ENCODE results near the gene LIN7A. TPM values are rescaled to one million over a fixed set of nuclear protein-coding genes. Genes with fewer than 3 reads are reported as not detected.
"Not testable (repeated sequence)": the region's sequence is repeated elsewhere in the genome, so short reads cannot be mapped to it uniquely, and the experiment has no call there.

Gene LIN7A
- total RNA-seq, 2 donors from 2014 or later, result 0.41 to 5.8 TPM

GRCh38 chr12:80798281-80798680 lies 139.5 kb downstream of the LIN7A start:
- Histone ChIP-seq H3K27ac (no peak overlapping the region), H3K27me3 (replicated peaks; ENCODE audit: insufficient read depth) (no peaks in the 10 kb centered on the region), H3K36me3 (no peaks in the 10 kb centered on the region), H3K4me3 (no peak overlapping the region), H3K9me3 (no peaks in the 10 kb centered on the region), H3K4me1 (ENCODE audit: control insufficient read depth in 1 of 2, low read depth in 2 of 2) (peaks cover 0 to 4% of the 10 kb centered on the region in 2 donors)
- no peak for DNase-seq (ENCODE audit: low spot score)
- no peak for ATAC-seq (ENCODE audit: insufficient number of reproducible peaks, low FRiP score, low read depth)
- no peak for TF ChIP-seq CTCF (IDR thresholded peaks at IDR 0.05)

GRCh38 chr12:80794551-80794950 lies 143.2 kb downstream of the LIN7A start:
- no peak for TF ChIP-seq CTCF (IDR thresholded peaks at IDR 0.05)
- H3K4me3 ChIP-seq, result no peak overlapping the region
- H3K9me3 ChIP-seq, result no peaks in the 10 kb centered on the region
- DNase-seq (ENCODE audit: low spot score), result no peak
- no peak for ATAC-seq (ENCODE audit: insufficient number of reproducible peaks, low FRiP score, low read depth)
- no peaks in the 10 kb centered on the region for H3K36me3 ChIP-seq
- no peak overlapping the region for H3K27ac ChIP-seq
- no peaks in the 10 kb centered on the region for H3K27me3 ChIP-seq (replicated peaks; ENCODE audit: insufficient read depth)
- H3K4me1 ChIP-seq (ENCODE audit: control insufficient read depth in 1 of 2, low read depth in 2 of 2), result no peaks in the 10 kb centered on the region

- no peaks in the 10 kb centered on the region for H3K9me3 ChIP-seq
- no peak for ATAC-seq (ENCODE audit: insufficient number of reproducible peaks, low FRiP score, low read depth)
- no peak for DNase-seq (ENCODE audit: low spot score)
Measured at GRCh38 chr12:80792861-80793260, 144.9 kb downstream of the LIN7A start.

GRCh38 chr12:80791863-80792262 lies 145.9 kb downstream of the LIN7A start:
- DNase-seq (ENCODE audit: low spot score) (no peak), ATAC-seq (ENCODE audit: insufficient number of reproducible peaks, low FRiP score, low read depth) (no peak)
- Histone ChIP-seq H3K9me3 (no peaks in the 10 kb centered on the region), H3K27ac (no peak overlapping the region), H3K27me3 (replicated peaks; ENCODE audit: insufficient read depth) (no peaks in the 10 kb centered on the region), H3K4me1 (ENCODE audit: control insufficient read depth in 1 of 2, low read depth in 2 of 2) (no peaks in the 10 kb centered on the region), H3K36me3 (no peaks in the 10 kb centered on the region), H3K4me3 (no peak overlapping the region)
- no peak for TF ChIP-seq CTCF (IDR thresholded peaks at IDR 0.05)

More at GRCh38 chr12:80792861-80793260, 144.9 kb downstream of the LIN7A start:
- no peaks in the 10 kb centered on the region for H3K4me1 ChIP-seq (ENCODE audit: control insufficient read depth in 1 of 2, low read depth in 2 of 2)
- TF ChIP-seq CTCF (IDR thresholded peaks at IDR 0.05), result no peak
- H3K27me3 ChIP-seq (replicated peaks; ENCODE audit: insufficient read depth), result no peaks in the 10 kb centered on the region
- no peak overlapping the region for H3K4me3 ChIP-seq
- H3K36me3 ChIP-seq, result no peaks in the 10 kb centered on the region
- no peak overlapping the region for H3K27ac ChIP-seq

GRCh38 chr12:80788407-80788806 lies 149.3 kb downstream of the LIN7A start:
- not testable (repeated sequence) for H3K4me1 ChIP-seq (ENCODE audit: control insufficient read depth in 1 of 2, low read depth in 2 of 2); H3K4me3 ChIP-seq; H3K27me3 ChIP-seq (replicated peaks; ENCODE audit: insufficient read depth); H3K9me3 ChIP-seq; DNase-seq (ENCODE audit: low spot score); ATAC-seq (ENCODE audit: insufficient number of reproducible peaks, low FRiP score, low read depth); H3K27ac ChIP-seq; H3K36me3 ChIP-seq

- not testable (repeated sequence) for H3K36me3 ChIP-seq; H3K27ac ChIP-seq; ATAC-seq (ENCODE audit: insufficient number of reproducible peaks, low FRiP score, low read depth); H3K27me3 ChIP-seq (replicated peaks; ENCODE audit: insufficient read depth); DNase-seq (ENCODE audit: low spot score); H3K4me1 ChIP-seq (ENCODE audit: control insufficient read depth in 1 of 2, low read depth in 2 of 2); H3K9me3 ChIP-seq; H3K4me3 ChIP-seq
Measured at GRCh38 chr12:80782963-80783470, 154.7 kb downstream of the LIN7A start.

Data from thoracic aorta (tissue), 2 donors.